ENCODE results near the gene DDIT3.
A peak's percentile ranks its signal among the peaks of the same experiment; 100 is the strongest.

DDIT3 gene

DNA sequence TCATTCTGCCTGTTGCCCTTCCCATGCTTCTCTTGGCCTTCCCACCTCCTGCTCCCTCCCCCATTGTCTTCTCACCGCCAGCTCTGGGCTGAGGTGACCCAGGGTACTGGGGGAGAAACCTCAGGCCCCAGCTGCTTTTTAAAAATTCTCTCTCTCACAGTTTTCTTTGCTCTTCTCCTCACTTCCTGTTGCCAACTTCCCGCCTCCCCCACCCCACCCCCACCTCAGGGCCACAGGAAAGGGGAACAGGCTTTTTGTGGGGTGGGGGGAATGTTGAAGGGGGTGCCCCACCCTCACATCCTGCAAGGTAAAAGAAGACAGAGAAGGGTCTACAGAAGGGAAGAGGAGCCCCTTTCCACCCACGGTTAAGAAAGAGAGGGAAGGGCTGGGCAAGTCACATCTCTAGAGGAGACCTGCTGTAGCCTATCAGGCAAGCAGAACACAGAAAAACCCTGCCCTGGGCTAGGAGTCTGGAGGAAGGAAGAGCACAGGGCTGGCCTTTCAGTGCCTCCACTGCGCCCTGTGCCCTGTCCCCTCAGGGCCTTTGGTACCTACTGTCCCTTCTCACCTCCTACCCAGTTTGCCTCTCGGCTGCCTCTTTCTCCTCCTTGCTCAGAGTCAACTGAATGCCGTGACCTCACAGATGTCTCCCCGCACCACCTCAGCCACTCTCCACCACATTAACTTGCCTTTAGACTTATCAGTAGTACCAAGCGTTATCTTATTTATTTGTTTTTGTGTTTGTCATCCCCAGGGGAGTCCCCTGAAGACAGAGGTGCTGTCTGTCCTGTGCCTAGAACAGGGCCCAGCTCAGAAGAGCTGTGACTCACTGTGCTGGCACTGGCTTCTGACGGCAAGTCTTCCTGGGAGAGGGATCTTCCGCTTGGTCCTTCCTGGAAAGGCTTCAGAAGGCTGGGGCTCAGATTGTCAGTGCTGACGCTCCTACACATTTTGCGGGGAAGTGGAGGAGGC, 42.3 kb downstream of the DDIT3 start:
- Mint-ChIP-seq H3K9me3 (ENCODE audit: low read depth) (no peaks in the 10 kb centered on the region), H3K4me1 (ENCODE audit: low read depth) (peaks cover 79% of the 10 kb centered on the region), H3K27ac (peak overlapping the region; percentile 100), H3K4me3 (peak overlapping the region; percentile 95), H3K36me3 (peaks cover 11% of the 10 kb centered on the region), H3K27me3 (no peaks in the 10 kb centered on the region)

DNA sequence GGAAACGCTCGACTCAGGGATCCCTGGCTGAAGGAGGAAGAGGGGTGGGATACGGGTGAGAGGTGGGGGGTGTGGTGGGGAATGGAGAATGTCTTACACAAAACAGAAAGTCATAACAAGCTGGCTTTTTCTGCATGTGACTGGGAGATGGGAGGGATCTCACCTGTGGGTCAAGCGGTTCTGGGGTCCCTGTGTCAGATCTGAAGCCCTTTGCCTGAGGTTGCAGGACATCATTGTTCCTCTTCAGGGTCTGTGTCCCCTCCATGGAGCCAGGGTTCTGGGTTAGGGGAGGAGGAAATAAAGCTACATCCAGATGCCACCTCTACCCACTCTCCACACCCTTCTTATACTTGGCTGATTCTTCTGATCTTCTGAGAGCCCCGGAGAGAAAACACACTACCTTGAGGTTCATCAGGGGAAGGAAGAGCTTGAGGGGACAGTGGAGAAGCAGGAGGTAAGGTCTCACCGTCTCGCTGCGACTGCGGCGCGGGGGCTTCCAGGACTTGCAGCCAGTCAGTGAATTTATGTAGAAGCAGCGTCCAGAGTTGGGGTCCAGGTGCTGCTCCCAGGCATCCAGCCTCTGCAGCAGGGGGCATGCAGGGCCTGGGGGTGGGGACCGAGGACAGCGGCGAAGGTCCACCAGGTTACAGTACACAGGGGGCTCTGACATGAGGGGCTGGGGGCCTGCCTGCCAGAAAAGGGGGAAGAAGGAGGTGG, 43.2 kb downstream of the DDIT3 start:
- H3K27me3 Mint-ChIP-seq, result no peaks in the 10 kb centered on the region
- no peaks in the 10 kb centered on the region for H3K9me3 Mint-ChIP-seq (ENCODE audit: low read depth)
- H3K27ac Mint-ChIP-seq, result peak overlapping the region; percentile 100
- H3K4me1 Mint-ChIP-seq (ENCODE audit: low read depth), result peaks cover 87% of the 10 kb centered on the region
- H3K36me3 Mint-ChIP-seq, result peaks cover 11% of the 10 kb centered on the region
- peak overlapping the region; percentile 95 for H3K4me3 Mint-ChIP-seq

DNA sequence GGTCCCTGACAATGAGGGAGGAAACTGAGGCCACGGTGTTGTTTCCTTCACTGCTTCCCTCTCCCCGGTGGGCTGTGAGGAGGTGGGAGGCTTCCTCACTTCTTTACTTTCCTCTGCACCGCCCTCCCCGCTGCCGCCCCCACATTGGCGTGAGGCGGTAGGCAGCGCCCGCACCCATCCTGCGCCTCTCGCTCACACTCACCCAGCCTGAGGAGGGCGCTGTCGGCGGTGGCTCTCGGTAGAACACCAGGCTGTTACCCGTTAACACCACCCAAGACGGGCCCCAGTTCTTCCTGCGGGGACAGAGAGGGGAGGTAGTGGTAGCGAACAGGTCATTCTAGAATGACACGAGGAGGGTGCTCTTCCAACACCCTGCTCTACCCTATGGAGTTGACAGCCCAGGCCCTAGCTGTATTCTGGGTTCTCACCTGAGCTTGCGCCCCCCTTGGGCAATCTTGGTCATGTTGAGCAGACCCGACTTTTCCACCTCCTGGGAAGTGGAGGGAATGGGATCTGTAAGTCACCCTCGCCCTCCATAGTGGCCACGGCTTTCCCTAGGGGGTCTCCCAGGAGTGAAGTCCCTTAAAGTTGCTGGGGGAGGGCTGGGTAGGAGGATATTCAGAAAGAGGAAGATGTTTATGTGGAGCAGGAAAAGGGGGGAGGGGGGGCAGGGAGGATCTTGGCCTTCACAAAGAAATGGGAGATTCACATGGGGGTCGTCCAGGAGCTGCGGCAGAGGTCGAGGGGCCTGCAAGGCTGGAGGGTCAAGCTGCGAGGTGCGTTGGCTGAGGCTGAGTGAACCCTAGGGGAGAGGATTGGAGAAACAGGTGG, 43.9 kb downstream of the DDIT3 start:
- Mint-ChIP-seq H3K9me3 (ENCODE audit: low read depth) (no peaks in the 10 kb centered on the region), H3K27me3 (no peaks in the 10 kb centered on the region), H3K36me3 (peaks cover 8% of the 10 kb centered on the region)

DNA sequence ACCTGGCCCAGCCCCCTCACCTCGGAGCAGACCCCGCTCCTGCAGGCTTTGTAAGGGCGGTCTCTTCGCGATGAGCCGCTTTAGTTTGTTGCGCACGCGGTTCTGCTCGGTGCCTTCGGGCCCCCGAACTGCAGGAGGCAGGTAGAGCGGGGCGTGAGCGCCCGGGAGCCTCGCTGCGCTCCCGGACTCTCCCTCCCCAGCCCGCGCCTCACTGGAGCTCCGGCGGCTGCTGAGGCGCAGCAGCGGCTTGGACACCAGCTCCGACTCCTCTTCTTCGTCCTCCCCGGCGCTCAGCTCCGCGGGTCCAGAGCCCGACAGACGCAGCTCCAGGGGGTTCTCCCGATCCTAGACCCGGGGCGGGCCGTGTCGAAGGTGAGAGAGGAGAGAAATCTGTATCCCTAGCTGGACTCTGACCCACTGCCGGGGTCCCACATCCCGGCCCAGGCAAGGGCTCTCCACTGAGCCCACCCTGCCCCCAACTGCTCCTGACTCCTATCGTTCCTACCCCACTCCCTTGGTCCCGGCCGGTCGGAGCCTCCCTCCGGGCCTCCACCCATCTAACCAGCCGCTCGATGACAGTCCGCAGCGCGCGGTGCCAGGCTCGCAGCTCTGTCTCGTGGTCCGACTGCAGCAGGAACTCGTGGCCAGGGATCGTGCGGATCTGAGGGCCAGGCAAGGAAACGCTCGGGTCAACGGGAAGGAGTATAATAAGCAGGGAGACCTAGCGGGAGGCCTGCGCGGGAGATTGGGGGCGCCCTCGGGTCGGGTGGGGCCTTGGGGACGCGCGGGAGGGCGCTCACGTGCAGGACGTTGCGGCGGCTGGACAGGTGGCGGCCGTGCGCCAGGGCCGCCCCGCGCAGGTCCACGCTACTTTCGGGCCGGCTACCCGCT, 44.8 kb downstream of the DDIT3 start:
- Mint-ChIP-seq H3K4me3 (peak overlapping the region; percentile 95), H3K27me3 (no peaks in the 10 kb centered on the region), H3K27ac (peak overlapping the region; percentile 100), H3K4me1 (ENCODE audit: low read depth) (peaks cover 75% of the 10 kb centered on the region), H3K9me3 (ENCODE audit: low read depth) (no peaks in the 10 kb centered on the region), H3K36me3 (peaks cover 8% of the 10 kb centered on the region)

More for the DNA sequence above, 43.9 kb downstream of the DDIT3 start:
- H3K4me1 Mint-ChIP-seq (ENCODE audit: low read depth), result peaks cover 83% of the 10 kb centered on the region
- H3K4me3 Mint-ChIP-seq, result peak overlapping the region; percentile 95
- H3K27ac Mint-ChIP-seq, result peak overlapping the region; percentile 100

DNA sequence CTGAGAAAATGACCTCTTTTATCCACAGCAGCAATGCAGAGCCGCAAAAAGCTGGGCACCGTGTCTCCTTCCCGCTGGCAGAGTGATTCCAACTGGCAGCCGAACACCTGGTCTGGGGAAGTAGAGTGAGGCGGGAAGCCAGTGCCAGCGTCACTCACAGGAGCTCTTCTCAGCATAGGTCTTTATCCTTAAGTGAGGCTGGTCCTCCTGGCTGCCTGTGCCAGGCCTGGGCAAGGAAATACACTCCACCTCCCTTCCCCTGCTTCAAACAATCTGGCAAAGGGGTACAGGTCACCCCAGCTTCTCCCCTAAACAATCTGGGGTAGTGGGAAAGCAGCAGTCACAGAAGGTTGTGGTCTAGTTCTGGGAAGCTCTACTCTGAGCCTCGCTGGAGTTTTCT, 45.5 kb downstream of the DDIT3 start:
- no peaks in the 10 kb centered on the region for H3K9me3 Mint-ChIP-seq (ENCODE audit: low read depth)
- peaks cover 68% of the 10 kb centered on the region for H3K4me1 Mint-ChIP-seq (ENCODE audit: low read depth)
- H3K36me3 Mint-ChIP-seq, result peaks cover 8% of the 10 kb centered on the region
- no peaks in the 10 kb centered on the region for H3K27me3 Mint-ChIP-seq
- peak overlapping the region; percentile 88 for H3K4me3 Mint-ChIP-seq
- peak overlapping the region; percentile 90 for H3K27ac Mint-ChIP-seq

DNA sequence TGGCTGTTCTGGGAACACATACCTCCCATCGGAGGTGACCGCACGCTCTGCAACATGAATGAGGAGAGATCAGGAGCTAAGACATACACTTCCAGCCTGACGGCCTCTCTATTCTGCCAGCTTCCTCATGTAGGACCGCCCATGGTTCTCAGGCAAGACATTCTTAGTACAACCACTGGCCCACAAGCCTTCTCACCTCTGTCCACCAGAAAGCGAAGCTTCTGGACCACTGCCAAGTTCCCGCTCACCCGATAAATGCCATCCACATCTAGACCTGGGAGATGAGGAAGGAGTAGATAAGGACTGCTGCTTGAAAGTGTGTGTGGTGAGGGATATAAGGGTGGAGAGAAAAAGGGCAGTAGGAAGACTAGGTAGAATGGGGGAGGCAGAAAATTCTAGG, 45.9 kb downstream of the DDIT3 start:
- Mint-ChIP-seq H3K27ac (peak overlapping the region; percentile 90), H3K4me3 (peak overlapping the region; percentile 88), H3K9me3 (ENCODE audit: low read depth) (no peaks in the 10 kb centered on the region), H3K27me3 (no peaks in the 10 kb centered on the region), H3K4me1 (ENCODE audit: low read depth) (peaks cover 66% of the 10 kb centered on the region), H3K36me3 (peaks cover 8% of the 10 kb centered on the region)

DNA sequence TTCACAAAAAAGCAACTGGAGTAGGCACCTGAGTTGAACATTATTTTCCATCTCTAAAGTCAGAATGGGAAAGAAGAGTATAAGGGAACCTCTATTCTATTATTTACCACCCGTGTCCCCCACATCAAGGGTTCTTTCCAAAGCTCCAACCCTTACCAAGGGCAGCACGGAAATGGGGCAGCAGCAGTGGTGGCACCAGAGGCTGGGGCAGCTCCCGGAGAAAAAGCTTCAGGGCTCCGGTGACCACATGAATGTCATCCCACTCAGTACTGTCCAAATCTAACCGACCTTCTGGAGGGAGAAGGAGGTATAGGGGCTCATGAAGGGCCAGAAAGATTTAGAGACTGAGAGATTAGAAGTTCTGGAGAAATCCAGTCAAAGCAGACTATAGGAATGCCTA, 46.4 kb downstream of the DDIT3 start:
- no peaks in the 10 kb centered on the region for H3K27me3 Mint-ChIP-seq
- peaks cover 60% of the 10 kb centered on the region for H3K4me1 Mint-ChIP-seq (ENCODE audit: low read depth)
- H3K4me3 Mint-ChIP-seq, result peak overlapping the region; percentile 88
- H3K36me3 Mint-ChIP-seq, result peaks cover 8% of the 10 kb centered on the region
- H3K9me3 Mint-ChIP-seq (ENCODE audit: low read depth), result no peaks in the 10 kb centered on the region
- H3K27ac Mint-ChIP-seq, result peak overlapping the region; percentile 90

DNA sequence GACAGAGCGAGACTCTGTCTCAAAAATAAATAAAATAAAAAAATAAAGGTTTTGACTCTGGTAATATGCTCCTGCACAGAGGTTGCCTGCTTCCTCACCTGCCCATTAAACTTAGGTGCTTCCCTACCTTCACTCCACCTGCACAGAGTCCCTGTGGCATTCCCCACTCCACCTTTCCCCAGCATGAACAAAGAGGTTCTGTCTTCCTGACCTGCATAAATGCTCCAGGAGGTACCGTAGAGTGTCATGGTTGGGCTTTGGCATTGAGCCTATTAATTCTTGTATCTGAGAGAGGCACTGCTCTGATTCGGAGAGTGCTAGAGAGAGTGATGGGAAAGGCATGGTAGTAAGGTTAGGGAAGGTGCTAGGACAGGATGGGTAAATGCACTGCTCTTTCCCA, 46.9 kb downstream of the DDIT3 start:
- H3K27ac Mint-ChIP-seq, result peak overlapping the region; percentile 90
- H3K4me1 Mint-ChIP-seq (ENCODE audit: low read depth), result peaks cover 55% of the 10 kb centered on the region
- H3K4me3 Mint-ChIP-seq, result peak overlapping the region; percentile 88

DNA sequence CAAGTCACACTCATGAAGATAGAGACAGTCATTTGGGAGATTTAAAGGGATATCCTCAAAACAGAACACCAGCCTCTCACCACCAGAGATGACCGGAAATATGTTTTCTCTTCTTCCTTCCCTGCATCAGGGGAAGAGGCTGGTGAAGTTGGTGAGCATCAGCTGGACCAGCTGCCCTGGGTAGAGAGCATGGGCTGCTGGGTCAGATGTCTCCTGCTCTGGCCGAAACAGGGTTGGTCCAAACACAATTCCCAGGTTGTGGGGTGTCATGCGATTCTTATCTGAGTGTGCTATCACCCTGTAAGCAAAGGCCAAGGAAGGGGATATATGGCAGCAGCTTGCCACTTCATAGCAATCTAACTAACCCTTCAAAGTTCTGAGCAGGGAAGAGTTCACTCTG, 47.9 kb downstream of the DDIT3 start:
- Mint-ChIP-seq H3K4me1 (ENCODE audit: low read depth) (peaks cover 47% of the 10 kb centered on the region), H3K36me3 (peaks cover 13% of the 10 kb centered on the region), H3K9me3 (ENCODE audit: low read depth) (no peaks in the 10 kb centered on the region), H3K4me3 (no peak overlapping the region), H3K27ac (peak overlapping the region; percentile 58), H3K27me3 (no peaks in the 10 kb centered on the region)

More for the DNA sequence above, 46.9 kb downstream of the DDIT3 start:
- no peaks in the 10 kb centered on the region for H3K9me3 Mint-ChIP-seq (ENCODE audit: low read depth)
- peaks cover 9% of the 10 kb centered on the region for H3K36me3 Mint-ChIP-seq
- no peaks in the 10 kb centered on the region for H3K27me3 Mint-ChIP-seq

DNA sequence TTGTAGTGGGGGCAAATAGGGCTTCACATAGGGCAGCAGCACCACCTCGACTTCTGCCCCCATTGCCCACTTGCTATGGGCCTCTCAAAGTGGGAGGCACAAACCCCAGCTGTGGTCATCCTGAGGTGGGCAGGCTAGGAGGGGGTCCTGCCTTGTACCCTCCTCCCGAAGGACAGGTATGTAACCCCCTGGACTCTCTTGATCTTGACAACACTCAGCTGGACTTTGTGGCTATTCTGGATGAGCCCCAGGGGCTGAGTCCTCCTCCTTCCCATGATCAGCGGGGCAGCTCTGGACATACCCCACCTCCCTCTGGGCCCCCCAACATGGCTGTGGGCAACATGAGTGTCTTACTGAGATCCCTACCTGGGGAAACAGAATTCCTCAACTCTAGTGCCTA, 48.7 kb downstream of the DDIT3 start:
- Mint-ChIP-seq H3K36me3 (peaks cover 16% of the 10 kb centered on the region), H3K4me3 (no peak overlapping the region), H3K27ac (no peak overlapping the region), H3K27me3 (no peaks in the 10 kb centered on the region), H3K9me3 (ENCODE audit: low read depth) (no peaks in the 10 kb centered on the region), H3K4me1 (ENCODE audit: low read depth) (peaks cover 41% of the 10 kb centered on the region)

DNA sequence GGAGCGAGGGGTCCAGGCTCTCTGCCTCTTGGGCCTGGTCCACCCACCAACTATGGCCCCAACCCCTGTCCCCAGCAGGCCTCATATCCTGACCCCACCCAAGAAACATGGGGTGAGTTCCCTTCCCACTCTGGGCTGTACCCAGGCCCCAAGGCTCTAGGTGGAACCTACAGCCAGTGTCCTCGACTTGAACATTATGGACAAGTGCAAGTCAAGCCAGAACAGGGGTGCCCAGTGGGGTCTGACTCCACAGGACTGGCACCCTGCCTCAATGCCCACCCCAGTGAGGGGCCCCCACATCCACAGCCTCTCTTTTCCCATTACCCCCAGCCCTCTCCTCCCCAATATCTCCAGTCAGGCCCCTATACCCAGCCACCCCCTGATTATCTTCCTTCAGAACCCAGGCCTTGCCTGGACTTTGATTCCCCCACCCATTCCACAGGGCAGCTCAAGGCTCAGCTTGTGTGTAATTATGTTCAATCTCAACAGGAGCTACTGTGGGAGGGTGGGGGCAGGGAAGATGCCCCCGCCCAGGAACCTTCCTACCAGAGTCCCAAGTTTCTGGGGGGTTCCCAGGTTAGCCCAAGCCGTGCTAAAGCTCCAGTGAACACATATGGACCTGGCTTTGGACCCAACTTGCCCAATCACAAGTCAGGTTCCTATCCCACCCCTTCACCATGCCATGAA, 49.2 kb downstream of the DDIT3 start:
- peaks cover 16% of the 10 kb centered on the region for H3K36me3 Mint-ChIP-seq
- H3K27ac Mint-ChIP-seq, result no peak overlapping the region
- no peak overlapping the region for H3K4me3 Mint-ChIP-seq
- no peaks in the 10 kb centered on the region for H3K27me3 Mint-ChIP-seq
- peaks cover 35% of the 10 kb centered on the region for H3K4me1 Mint-ChIP-seq (ENCODE audit: low read depth)
- no peaks in the 10 kb centered on the region for H3K9me3 Mint-ChIP-seq (ENCODE audit: low read depth)

DNA sequence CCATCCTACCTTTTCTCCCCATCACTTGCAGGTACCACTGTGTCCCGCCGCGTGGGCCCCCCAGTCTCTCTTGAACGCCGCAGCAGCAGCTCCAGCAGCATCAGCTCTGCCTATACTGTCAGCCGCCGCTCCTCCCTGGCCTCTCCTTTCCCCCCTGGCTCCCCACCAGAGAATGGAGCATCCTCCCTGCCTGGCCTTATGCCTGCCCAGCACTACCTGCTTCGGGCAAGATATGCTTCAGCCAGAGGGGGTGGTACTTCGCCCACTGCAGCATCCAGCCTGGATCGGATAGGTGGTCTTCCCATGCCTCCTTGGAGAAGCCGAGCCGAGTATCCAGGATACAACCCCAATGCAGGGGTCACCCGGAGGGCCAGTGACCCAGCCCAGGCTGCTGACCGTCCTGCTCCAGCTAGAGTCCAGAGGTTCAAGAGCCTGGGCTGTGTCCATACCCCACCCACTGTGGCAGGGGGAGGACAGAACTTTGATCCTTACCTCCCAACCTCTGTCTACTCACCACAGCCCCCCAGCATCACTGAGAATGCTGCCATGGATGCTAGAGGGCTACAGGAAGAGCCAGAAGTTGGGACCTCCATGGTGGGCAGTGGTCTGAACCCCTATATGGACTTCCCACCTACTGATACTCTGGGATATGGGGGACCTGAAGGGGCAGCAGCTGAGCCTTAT, 49.9 kb downstream of the DDIT3 start:
- no peak overlapping the region for H3K27ac Mint-ChIP-seq
- H3K27me3 Mint-ChIP-seq, result no peaks in the 10 kb centered on the region
- no peaks in the 10 kb centered on the region for H3K9me3 Mint-ChIP-seq (ENCODE audit: low read depth)
- H3K4me3 Mint-ChIP-seq, result no peak overlapping the region
- peaks cover 32% of the 10 kb centered on the region for H3K4me1 Mint-ChIP-seq (ENCODE audit: low read depth)
- peaks cover 16% of the 10 kb centered on the region for H3K36me3 Mint-ChIP-seq

Data from activated naive CD8-positive, alpha-beta T cell (primary cell).